Esophagus muscularis mucosa (tissue), 4 donors: Measurements from ENCODE around the gene DLX6. TPM values are rescaled to one million over a fixed set of nuclear protein-coding genes. Genes with fewer than 3 reads are reported as not detected.

ENCODE experiments used
- DNase-seq: peaks from one replicate; pipeline ENCODE4 v3.0.0-alpha.2; 2017; ENCODE audit errors: extremely low spot score
- H3K27ac ChIP-seq, 4 donors: fragments of 200-600 bp; sonication (generic); replicated peaks in 1 of 4; 1 replicate in 3 of 4; 2 replicates in 1 of 4; pipeline ENCODE4 v1.5.1; 2016 to 2019; ENCODE audit warnings: mild to moderate bottlenecking in 1 of 4
- H3K27me3 ChIP-seq, 4 donors: fragments of 200-600 bp; sonication (generic); one replicate each; pipeline versions ENCODE4 v1.5.1 to v1.6.0; 2016 to 2019
- H3K36me3 ChIP-seq, 4 donors: fragments of 200-600 bp; sonication (generic); one replicate each; pipeline ENCODE4 v1.5.1; 2016 to 2019
- H3K4me1 ChIP-seq, 4 donors: fragments of 200-600 bp; sonication (generic); one replicate each; pipeline ENCODE4 v1.5.1; 2016 to 2019
- H3K4me3 ChIP-seq, 4 donors: fragments of 200-600 bp; sonication (generic); 1 replicate in 2 of 4; 2 replicates in 2 of 4; pipeline ENCODE4 v1.5.1; 2016 to 2019; ENCODE audit warnings: mild to moderate bottlenecking in 4 of 4, moderate library complexity in 1 of 4
- H3K9me3 ChIP-seq, 4 donors: fragments of 200-600 bp; sonication (generic); 1 replicate in 3 of 4; 2 replicates in 1 of 4; pipeline ENCODE4 v1.5.1; 2016 to 2019
- EP300 ChIP-seq: sonication (generic); formaldehyde crosslinking; IDR thresholded peaks from one replicate; pipeline ENCODE4 v1.6.1; 2017; ENCODE audit warnings: antibody characterized with exemption
- POLR2A ChIP-seq: fragments of 450-650 bp; IDR thresholded peaks from one replicate; pipeline ENCODE4 v1.6.1; 2017; ENCODE audit warnings: antibody characterized with exemption, moderate library complexity, mild to moderate bottlenecking, low read depth
- POLR2AphosphoS5 ChIP-seq, 2 donors: sonication (generic); formaldehyde crosslinking; IDR thresholded peaks; one replicate each; pipeline ENCODE4 v1.6.1; 2017; ENCODE audit warnings: antibody characterized with exemption in 2 of 2
- WGBS: methylation state at CpG from one replicate; pipeline ENCODE4 v1.1.5; 2018; 5-methylcytosine and 5-hydroxymethylcytosine counted together
- intact Hi-C: fragments of 100-400 bp; cut with DNase I; formaldehyde crosslinking; loops from one replicate; pipeline ENCODE4 v1.15.1; 2023
- total RNA-seq, 4 donors: library from RNA; depleted of rRNA; stranded (reverse); fragments of >200 nt; gene quantifications; one replicate each; pipeline versions ENCODE4 v1.1.0 to v1.2.1, GENCODE V29; 2016
- TF ChIP-seq, protein P1 (sequence below), 3 experiments: fragments of 200-600 bp in 2 of 3; fragments of 450-650 bp in 1 of 3; sonication (generic) in 2 of 3; IDR thresholded peaks; one replicate each; pipeline ENCODE4 v1.5.1; 2017 to 2019; ENCODE audit warnings: antibody characterized with exemption in 3 of 3, mild to moderate bottlenecking in 2 of 3, moderate library complexity in 1 of 3

DLX6 gene
- total RNA-seq, 4 donors from 2014 or later: not detected

- Histone ChIP-seq H3K36me3 (no peaks in the 10 kb centered on the region), H3K9me3 (no peaks in the 10 kb centered on the region), H3K27ac (no peak overlapping the region), H3K4me1 (peaks cover 4 to 15% (median 15%) of the 10 kb centered on the region in 4 donors), H3K27me3 (peaks cover 0 to 100% (median 73%) of the 10 kb centered on the region in 4 donors), H3K4me3 (no peak overlapping the region)
- intact Hi-C loops: no loop called here
- TF ChIP-seq, protein P1, sequence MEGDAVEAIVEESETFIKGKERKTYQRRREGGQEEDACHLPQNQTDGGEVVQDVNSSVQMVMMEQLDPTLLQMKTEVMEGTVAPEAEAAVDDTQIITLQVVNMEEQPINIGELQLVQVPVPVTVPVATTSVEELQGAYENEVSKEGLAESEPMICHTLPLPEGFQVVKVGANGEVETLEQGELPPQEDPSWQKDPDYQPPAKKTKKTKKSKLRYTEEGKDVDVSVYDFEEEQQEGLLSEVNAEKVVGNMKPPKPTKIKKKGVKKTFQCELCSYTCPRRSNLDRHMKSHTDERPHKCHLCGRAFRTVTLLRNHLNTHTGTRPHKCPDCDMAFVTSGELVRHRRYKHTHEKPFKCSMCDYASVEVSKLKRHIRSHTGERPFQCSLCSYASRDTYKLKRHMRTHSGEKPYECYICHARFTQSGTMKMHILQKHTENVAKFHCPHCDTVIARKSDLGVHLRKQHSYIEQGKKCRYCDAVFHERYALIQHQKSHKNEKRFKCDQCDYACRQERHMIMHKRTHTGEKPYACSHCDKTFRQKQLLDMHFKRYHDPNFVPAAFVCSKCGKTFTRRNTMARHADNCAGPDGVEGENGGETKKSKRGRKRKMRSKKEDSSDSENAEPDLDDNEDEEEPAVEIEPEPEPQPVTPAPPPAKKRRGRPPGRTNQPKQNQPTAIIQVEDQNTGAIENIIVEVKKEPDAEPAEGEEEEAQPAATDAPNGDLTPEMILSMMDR (IDR thresholded peaks at IDR 0.05): no peak
- TF ChIP-seq POLR2A (no peak), EP300 (no peak)
- WGBS: 6% methylated on average over 21 of the region's 21 CpGs
- DNase-seq: peak; percentile 31
Measured at GRCh38 chr7:97012365-97013133, 7.2 kb downstream of the DLX6 start.

GRCh38 chr7:97013134-97013844 lies 7.9 kb downstream of the DLX6 start:
- no peaks in the 10 kb centered on the region for H3K36me3 ChIP-seq
- peaks cover 0 to 100% (median 76%) of the 10 kb centered on the region in 4 donors for H3K27me3 ChIP-seq
- 15% methylated on average over 14 of the region's 20 CpGs for WGBS
- H3K27ac ChIP-seq: no peak overlapping the region
- peak; percentile 68 for DNase-seq
- intact Hi-C loops: no loop called here
- H3K4me3 ChIP-seq: no peak overlapping the region
- H3K4me1 ChIP-seq: peaks cover 10 to 22% (median 22%) of the 10 kb centered on the region in 4 donors
- H3K9me3 ChIP-seq: no peaks in the 10 kb centered on the region
- TF ChIP-seq, protein P1 (IDR thresholded peaks at IDR 0.05): no peak
- TF ChIP-seq POLR2A (no peak), POLR2AphosphoS5 (IDR thresholded peaks at IDR 0.05) (no peak), EP300 (no peak)

GRCh38 chr7:97013845-97014134 lies 8.4 kb downstream of the DLX6 start:
- Histone ChIP-seq H3K27me3 (peaks cover 0 to 100% (median 78%) of the 10 kb centered on the region in 4 donors), H3K9me3 (no peaks in the 10 kb centered on the region), H3K27ac (no peak overlapping the region), H3K4me1 (peaks cover 12 to 27% (median 27%) of the 10 kb centered on the region in 4 donors), H3K4me3 (no peak overlapping the region), H3K36me3 (no peaks in the 10 kb centered on the region)
- 46% methylated on average over 1 of the region's 1 CpG for WGBS
- intact Hi-C loops: no loop called here
- no peak for TF ChIP-seq POLR2A
- no peak for TF ChIP-seq POLR2AphosphoS5 (IDR thresholded peaks at IDR 0.05)
- TF ChIP-seq, protein P1 (IDR thresholded peaks at IDR 0.05): no peak
- no peak for TF ChIP-seq EP300
- peak; percentile 19 for DNase-seq

GRCh38 chr7:97014145-97014750 lies 8.9 kb downstream of the DLX6 start:
- intact Hi-C loops: no loop called here
- WGBS: 20% methylated on average over 5 of the region's 5 CpGs
- TF ChIP-seq EP300 (no peak), POLR2AphosphoS5 (IDR thresholded peaks at IDR 0.05) (no peak), POLR2A (no peak)
- TF ChIP-seq, protein P1 (IDR thresholded peaks at IDR 0.05): no peak
- Histone ChIP-seq H3K9me3 (no peaks in the 10 kb centered on the region), H3K4me1 (peaks cover 12 to 30% (median 27%) of the 10 kb centered on the region in 4 donors), H3K36me3 (no peaks in the 10 kb centered on the region), H3K27me3 (peaks cover 0 to 100% (median 80%) of the 10 kb centered on the region in 4 donors), H3K4me3 (no peak overlapping the region), H3K27ac (no peak overlapping the region)
- peak; percentile 24 for DNase-seq
